ENCODE measurements around the gene PRSS37.
"Not testable (repeated sequence)": the region's sequence is repeated elsewhere in the genome, so short reads cannot be mapped to it uniquely, and the experiment has no call there.

Gene PRSS37

GRCh38 chr7:141841385-141841784, at the start of gene PRSS37:
TSS of gene PRSS37 (minus strand) at chr7:141841485. CDS start at chr7:141841049, 436 bp downstream.
- in situ Hi-C loops (cut with MboI; ENCODE audit: low sequenced_read_pairs): no loop called here

DNA sequence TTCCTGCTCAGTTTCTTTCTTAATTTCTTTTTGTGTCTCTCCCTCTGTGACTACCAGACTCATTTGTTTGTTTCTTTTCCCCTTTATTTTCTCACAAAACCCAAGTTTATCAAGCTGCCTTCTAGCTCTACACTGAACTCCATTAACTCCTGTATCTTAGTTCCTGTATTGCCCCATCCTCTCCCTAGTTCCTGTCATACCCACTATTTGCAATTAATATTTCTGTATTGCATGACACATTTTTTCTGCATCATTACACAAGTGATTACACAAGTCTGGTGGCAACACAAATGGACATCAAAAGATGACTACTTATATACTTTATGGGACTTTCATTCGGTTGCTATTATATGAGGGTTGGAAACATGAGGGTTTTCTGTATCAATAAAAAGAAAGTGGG, 48.0 kb upstream of the PRSS37 start:
- in situ Hi-C loops (cut with MboI; ENCODE audit: low sequenced_read_pairs): no loop called here

GRCh38 chr7:141884539-141885225, 43.4 kb upstream of the PRSS37 start:
- in situ Hi-C loops (cut with MboI; ENCODE audit: low sequenced_read_pairs): no loop called here

GRCh38 chr7:141880960-141881359, 39.7 kb upstream of the PRSS37 start:
- in situ Hi-C loops (cut with MboI; ENCODE audit: low sequenced_read_pairs): no loop called here

GRCh38 chr7:141877365-141877764, 36.1 kb upstream of the PRSS37 start:
- in situ Hi-C loops (cut with MboI; ENCODE audit: low sequenced_read_pairs): no loop called here

DNA sequence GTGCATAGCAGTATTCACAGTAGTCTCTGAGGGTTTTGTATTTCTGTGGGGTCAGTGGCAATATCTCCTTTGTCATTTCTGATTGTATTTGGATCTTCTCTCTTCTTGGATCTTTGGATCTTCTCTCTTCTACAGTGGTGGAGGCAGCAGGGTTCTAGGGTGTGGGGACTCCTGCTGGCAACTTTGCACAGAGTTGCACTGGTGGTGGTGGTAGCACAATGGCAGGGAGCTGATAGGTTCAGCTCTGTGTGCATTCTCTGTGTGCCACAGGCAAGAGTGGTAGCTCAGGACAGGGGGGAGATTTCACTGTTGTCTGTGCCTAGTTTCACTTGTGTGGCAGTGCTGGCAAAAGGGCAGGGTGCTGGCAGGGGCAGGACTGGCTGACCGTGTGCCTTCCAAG, 35.1 kb upstream of the PRSS37 start:
- in situ Hi-C loops (cut with MboI; ENCODE audit: low sequenced_read_pairs): no loop called here

DNA sequence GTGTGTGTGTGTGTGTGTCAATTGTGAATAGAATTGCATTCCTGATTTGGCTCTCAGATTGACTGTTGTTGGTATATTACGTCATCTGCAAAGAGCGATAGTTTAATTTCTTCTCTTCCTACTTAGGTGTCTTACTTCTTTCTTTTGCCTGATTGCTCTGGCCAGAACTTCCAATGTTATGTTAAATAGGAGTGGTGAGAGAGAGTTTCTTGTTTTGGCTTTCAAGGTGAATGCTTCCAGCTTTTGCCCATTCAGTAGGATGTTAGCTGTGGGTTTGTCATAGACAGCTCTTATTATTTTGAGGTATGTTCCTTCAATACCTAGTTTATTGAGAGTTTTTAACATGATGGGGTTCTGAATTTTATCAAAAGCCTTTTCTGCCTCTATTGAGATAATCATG, 34.2 kb upstream of the PRSS37 start:
- in situ Hi-C loops (cut with MboI; ENCODE audit: low sequenced_read_pairs): no loop called here

- in situ Hi-C loops (cut with MboI; ENCODE audit: low sequenced_read_pairs): no loop called here
These were observed 33.5 kb upstream of the PRSS37 start for GRCh38 chr7:141874787-141875186.

DNA sequence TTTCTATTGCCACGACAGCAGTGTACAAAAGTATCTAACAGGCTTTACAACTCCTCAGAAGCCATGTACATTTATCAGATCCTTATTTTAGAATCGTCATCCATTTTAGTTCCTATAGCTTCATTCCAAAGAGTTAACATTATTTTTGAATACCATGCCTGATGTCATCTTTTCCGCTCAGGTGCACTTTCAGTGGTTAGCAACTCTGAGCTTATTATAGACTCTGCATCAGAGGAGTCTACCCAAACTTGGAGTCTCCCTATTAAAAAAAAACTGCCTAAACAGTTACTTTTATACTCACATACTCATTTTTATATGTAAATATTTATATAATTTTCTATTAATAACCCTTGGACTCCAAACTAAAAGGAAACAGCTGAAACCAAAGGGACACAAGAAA, 31.6 kb upstream of the PRSS37 start:
- in situ Hi-C loops (cut with MboI; ENCODE audit: low sequenced_read_pairs): no loop called here

DNA sequence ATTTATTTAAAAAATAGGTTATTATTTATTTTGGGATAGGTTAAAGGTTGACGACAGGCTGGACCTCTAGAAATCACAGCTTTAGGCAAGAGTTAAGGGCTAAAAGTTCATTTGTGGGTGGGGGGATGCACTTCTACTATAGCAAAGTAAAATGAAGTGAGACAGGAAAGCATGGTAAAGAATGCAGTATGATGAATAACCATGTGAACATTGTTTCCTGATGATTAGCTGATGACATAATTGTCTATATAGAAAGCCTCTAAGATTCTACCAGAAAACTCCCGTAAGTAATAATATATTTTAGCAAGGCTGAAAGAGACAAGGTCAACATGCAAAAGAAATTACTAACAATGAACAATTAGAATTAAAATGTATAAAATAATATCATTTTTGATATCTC, 25.7 kb upstream of the PRSS37 start:
- in situ Hi-C loops (cut with MboI; ENCODE audit: low sequenced_read_pairs): no loop called here

GRCh38 chr7:141864765-141865447, 23.6 kb upstream of the PRSS37 start:
- in situ Hi-C loops (cut with MboI; ENCODE audit: low sequenced_read_pairs): no loop called here

DNA sequence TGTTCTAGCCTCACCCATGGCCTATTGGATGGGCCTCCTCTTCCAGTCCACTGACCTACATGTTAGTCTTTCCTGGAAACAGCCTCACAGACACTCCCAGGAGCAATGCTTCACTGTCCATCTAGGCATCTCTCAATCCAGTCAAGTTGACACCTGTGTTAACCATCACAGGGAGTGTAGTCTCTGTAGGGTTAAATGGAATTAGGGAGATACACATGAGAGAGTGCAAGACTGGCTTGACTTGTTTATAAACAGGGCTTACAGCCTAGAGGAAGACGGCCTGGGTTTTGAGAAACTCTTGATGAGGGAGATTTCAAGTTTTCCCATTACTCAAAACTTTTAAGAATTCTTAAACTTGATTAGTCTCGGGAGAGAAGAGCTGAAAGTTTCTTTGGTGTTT, 18.9 kb upstream of the PRSS37 start:
- in situ Hi-C loops (cut with MboI; ENCODE audit: low sequenced_read_pairs): no loop called here

GRCh38 chr7:141847996-141848395, 6.7 kb upstream of the PRSS37 start:
- in situ Hi-C loops (cut with MboI; ENCODE audit: low sequenced_read_pairs): no loop called here

GRCh38 chr7:141844256-141844655, 3.0 kb upstream of the PRSS37 start:
- in situ Hi-C loops (cut with MboI; ENCODE audit: low sequenced_read_pairs): no loop called here

DNA sequence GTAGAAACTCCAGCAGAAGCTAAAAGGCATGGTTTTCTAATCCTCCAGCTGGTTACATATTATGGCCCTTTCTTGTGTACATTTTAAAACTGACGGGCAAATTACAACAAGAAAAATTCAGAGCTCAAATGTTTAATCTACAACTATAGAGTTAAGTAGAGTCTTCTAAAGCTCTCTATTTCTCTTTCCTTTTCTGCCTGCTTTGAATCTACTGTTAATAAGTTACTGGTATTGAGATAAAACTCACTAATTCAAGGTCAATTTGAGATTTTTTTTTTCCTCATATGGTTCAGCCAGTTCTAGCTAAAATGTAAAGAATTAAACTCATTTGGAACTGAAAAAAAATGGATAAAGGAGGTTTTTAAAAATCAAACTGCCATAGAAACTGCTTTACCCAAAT, 1.6 kb upstream of the PRSS37 start:
- in situ Hi-C loops (cut with MboI; ENCODE audit: low sequenced_read_pairs): no loop called here

GRCh38 chr7:141840708-141841107, 577 bp downstream of the PRSS37 start:
- in situ Hi-C loops (cut with MboI; ENCODE audit: low sequenced_read_pairs): no loop called here

DNA sequence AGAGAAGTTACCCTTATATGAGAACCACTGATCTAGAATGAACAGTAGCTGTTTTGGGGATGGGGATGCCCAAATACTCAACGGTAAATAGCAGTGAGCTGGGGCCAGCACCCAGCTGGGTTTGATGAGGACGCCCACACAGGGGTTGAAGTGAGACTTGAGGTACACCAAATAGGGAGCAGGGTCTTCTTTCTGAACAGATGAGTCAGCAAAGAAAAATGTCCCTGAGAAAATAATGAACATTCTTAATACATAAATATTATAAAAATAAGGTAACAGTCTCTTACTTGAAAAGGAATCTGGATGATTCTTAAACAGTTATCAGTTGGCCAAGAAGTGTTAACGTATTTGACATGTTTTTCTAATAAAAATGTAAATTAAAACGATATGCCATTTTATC, 2.0 kb downstream of the PRSS37 start:
- in situ Hi-C loops (cut with MboI; ENCODE audit: low sequenced_read_pairs): no loop called here

GRCh38 chr7:141838581-141838980, 2.7 kb downstream of the PRSS37 start:
- in situ Hi-C loops (cut with MboI; ENCODE audit: low sequenced_read_pairs): no loop called here

GRCh38 chr7:141837683-141838082, 3.6 kb downstream of the PRSS37 start:
- in situ Hi-C loops (cut with MboI; ENCODE audit: low sequenced_read_pairs): no loop called here

DNA sequence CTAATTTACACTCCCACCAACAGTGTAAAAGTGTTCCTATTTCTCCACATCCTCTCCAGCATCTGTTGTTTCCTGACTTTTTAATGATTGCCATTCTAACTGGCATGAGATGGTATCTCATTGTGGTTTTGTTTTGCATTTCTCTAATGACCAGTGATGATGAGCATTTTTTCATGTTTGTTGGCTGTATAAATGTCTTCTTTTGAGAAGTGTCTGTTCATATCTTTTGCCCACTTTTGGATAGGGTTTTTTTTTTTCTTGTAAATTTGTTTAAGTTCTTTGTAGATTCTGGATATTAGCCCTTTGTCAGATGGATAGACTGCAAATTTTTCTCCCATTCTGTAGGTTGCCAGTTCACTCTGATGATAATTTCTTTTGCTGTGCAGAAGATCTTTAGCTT, 18.9 kb downstream of the PRSS37 start:
- in situ Hi-C loops (cut with MboI; ENCODE audit: low sequenced_read_pairs): not testable (repeated sequence)

DNA sequence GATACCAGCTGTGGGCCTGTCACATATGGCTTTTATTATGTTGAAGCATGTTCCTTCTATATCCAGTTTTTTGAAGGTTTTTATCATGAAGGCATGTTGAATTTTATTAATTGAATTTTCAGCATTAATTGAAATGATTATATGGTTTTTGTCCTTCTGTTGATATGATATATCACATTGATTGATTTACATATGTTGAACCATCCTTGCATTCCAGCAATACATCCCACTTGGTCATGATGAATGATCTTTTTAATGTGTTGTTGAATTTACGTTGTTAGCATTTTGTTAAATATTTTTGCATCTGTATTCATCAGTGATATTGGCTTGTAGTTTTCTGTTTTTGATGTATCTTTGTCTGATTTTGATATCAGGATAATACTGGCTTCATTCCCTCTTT, 21.2 kb downstream of the PRSS37 start:
- in situ Hi-C loops (cut with MboI; ENCODE audit: low sequenced_read_pairs): no loop called here

- in situ Hi-C loops (cut with MboI; ENCODE audit: low sequenced_read_pairs): no loop called here
These were observed 48.8 kb downstream of the PRSS37 start for GRCh38 chr7:141792526-141792925.

DNA sequence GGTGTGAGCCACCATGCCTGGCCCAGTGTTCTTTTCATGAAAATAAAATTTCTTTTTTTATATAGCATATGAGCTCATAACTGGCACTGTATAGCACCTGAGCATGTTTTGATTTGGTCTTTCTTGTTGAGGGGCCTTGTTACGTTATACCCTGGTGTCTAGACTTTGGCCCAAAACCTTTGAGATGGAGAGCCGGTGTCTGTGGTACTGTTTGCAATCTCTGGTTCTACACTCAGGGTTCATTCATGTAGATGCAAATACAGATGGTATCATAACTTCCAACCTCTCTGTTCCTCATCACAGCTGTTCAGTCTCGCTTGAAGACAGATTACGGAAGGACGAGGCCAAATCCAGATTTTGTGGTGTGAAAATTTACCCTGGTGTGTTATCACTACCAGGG, 51.4 kb downstream of the PRSS37 start, which contains the start of gene TAS2R5:
Gene TAS2R5, plus strand, starts transcription at position 301 of the 400 bp plus-strand sequence. CDS start 145 bp downstream, outside the sequence.
- in situ Hi-C loops (cut with MboI; ENCODE audit: low sequenced_read_pairs): no loop called here

Data from HL-60/S4 (cell line).